ENCODE results near the gene INPP4B.

- no peak for TF ChIP-seq CTCF (IDR thresholded peaks at IDR 0.05; ENCODE audit: low read length)
- TF ChIP-seq EZH2 (IDR thresholded peaks at IDR 0.05; ENCODE audit: borderline replicate concordance, low read length): no peak
Observed at GRCh38 chr4:142218726-142219125, 627.4 kb downstream of the INPP4B start.
